ENCODE results near the gene CLSTN3. TPM values are rescaled to one million over a fixed set of nuclear protein-coding genes. Genes with fewer than 3 reads are reported as not detected.

Gene CLSTN3
- total and polyA plus RNA-seq, 2 of the 13 experiments (the other 11 are each of a cell fraction or from before 2014, with no cell fraction given) = 26.2 to 94.1 TPM

- Histone ChIP-seq H3K27me3 (ENCODE audit: control insufficient read depth in 1 of 2, insufficient read depth in 2 of 2, low read length in 2 of 2) (no peaks in the 10 kb centered on the region), H3K4me2 (ENCODE audit: low read depth, low read length) (no peak overlapping the region), H2AFZ (ENCODE audit: low read length) (no peak overlapping the region), H4K20me1 (ENCODE audit: insufficient read depth, low read length) (no peaks in the 10 kb centered on the region), H3K27ac (ENCODE audit: extremely low read length, insufficient read depth, low read length) (no peak overlapping the region), H3K9ac (ENCODE audit: insufficient read depth, low read depth, low read length) (no peak overlapping the region), H3K79me2 (ENCODE audit: insufficient read depth, low read length) (no peaks in the 10 kb centered on the region), H3K4me3 (replicated peaks in 1 of 3; ENCODE audit: insufficient read depth in 1 of 3, low read depth in 2 of 3, low read length in 3 of 3) (no peak overlapping the region), H3K9me3 (ENCODE audit: low read length) (peaks cover 11% of the 10 kb centered on the region), H3K36me3 (replicated peaks in 1 of 2; ENCODE audit: control insufficient read depth in 1 of 2, insufficient read depth in 2 of 2, low read length in 2 of 2) (no peaks in the 10 kb centered on the region), H3K4me1 (ENCODE audit: insufficient read depth, low read length) (no peaks in the 10 kb centered on the region)
- BruUV-seq (replicated peaks) = no TSS peak
- no peak for DNase-seq (ENCODE audit: low spot score)
- POLR2A ChIA-PET = no interaction called here
- TF ChIP-seq CTCF (CRISPR knock-in tag; IDR thresholded peaks at IDR 0.05) (no peak), CEBPB (IDR thresholded peaks at IDR 0.05; ENCODE audit: borderline replicate concordance, low read depth, low read length) (peak; percentile 41; the same call in 1 of the 2 replicates)
- no peak for FAIRE-seq
- CTCF ChIA-PET (ENCODE audit: low intra/inter-chr PET ratio, low total read pairs) = no interaction called here
- 0% methylated on average over 2 of the region's 2 CpGs for whole genome bisulfite sequencing (ENCODE audit: low lambda C conversion rate)
- no peak for ATAC-seq
- intact Hi-C loops (cut with micrococcal nuclease; ENCODE audit: unreplicated experiment) = no loop called here
- in situ Hi-C loops (cut with HindIII; ENCODE audit: extremely low pct_ligation_motif_present, low pct_unique_long_range_greater_than_20kb) = no loop called here
Observed at GRCh38 chr12:7176595-7176994, 46.4 kb downstream of the CLSTN3 start.

- 0% methylated on average over 2 of the region's 2 CpGs for WGBS (ENCODE audit: low lambda C conversion rate)
- no peaks in the 10 kb centered on the region for H3K9me3 ChIP-seq (ENCODE audit: low read length)
- no peak overlapping the region for H2AFZ ChIP-seq (ENCODE audit: low read length)
- CTCF ChIA-PET (ENCODE audit: low intra/inter-chr PET ratio, low total read pairs) = no interaction called here
- ATAC-seq = no peak
- intact Hi-C loops (cut with micrococcal nuclease; ENCODE audit: unreplicated experiment) (no loop called here), in situ Hi-C loops (cut with HindIII; ENCODE audit: extremely low pct_ligation_motif_present, low pct_unique_long_range_greater_than_20kb) (no loop called here)
- no peak overlapping the region for H3K27ac ChIP-seq (ENCODE audit: extremely low read length, insufficient read depth, low read length)
- no peaks in the 10 kb centered on the region for H3K79me2 ChIP-seq (ENCODE audit: insufficient read depth, low read length)
- DNase-seq (ENCODE audit: low spot score) = no peak
- FAIRE-seq = no peak
- POLR2A ChIA-PET = no interaction called here
- H3K4me2 ChIP-seq (ENCODE audit: low read depth, low read length) = no peak overlapping the region
- no peaks in the 10 kb centered on the region for H3K27me3 ChIP-seq (ENCODE audit: control insufficient read depth in 1 of 2, insufficient read depth in 2 of 2, low read length in 2 of 2)
- no peaks in the 10 kb centered on the region for H3K4me1 ChIP-seq (ENCODE audit: insufficient read depth, low read length)
- no peaks in the 10 kb centered on the region for H3K36me3 ChIP-seq (replicated peaks in 1 of 2; ENCODE audit: control insufficient read depth in 1 of 2, insufficient read depth in 2 of 2, low read length in 2 of 2)
- no TSS peak for BruUV-seq (replicated peaks)
- H3K4me3 ChIP-seq (replicated peaks in 1 of 3; ENCODE audit: insufficient read depth in 1 of 3, low read depth in 2 of 3, low read length in 3 of 3) = no peak overlapping the region
- no peaks in the 10 kb centered on the region for H4K20me1 ChIP-seq (ENCODE audit: insufficient read depth, low read length)
- H3K9ac ChIP-seq (ENCODE audit: insufficient read depth, low read depth, low read length) = no peak overlapping the region
- no peak for TF ChIP-seq NCOA5 (CRISPR knock-in tag; IDR thresholded peaks at IDR 0.05)
- no peak for TF ChIP-seq THAP11 (CRISPR knock-in tag; IDR thresholded peaks at IDR 0.05)
- TF ChIP-seq KLF11 (CRISPR knock-in tag; IDR thresholded peaks at IDR 0.05) = no peak
- no peak for TF ChIP-seq DRAP1 (CRISPR knock-in tag; IDR thresholded peaks at IDR 0.05)
- no peak for TF ChIP-seq ZNF251 (CRISPR knock-in tag; IDR thresholded peaks at IDR 0.05)
- TF ChIP-seq CREBL2 (CRISPR knock-in tag; IDR thresholded peaks at IDR 0.05; ENCODE audit: borderline replicate concordance) = no peak
- TF ChIP-seq ZNF776 (CRISPR knock-in tag; IDR thresholded peaks at IDR 0.05) = no peak
- no peak for TF ChIP-seq BHLHE40 (IDR thresholded peaks at IDR 0.05; ENCODE audit: low read length)
- no peak for TF ChIP-seq ZNF788 (CRISPR knock-in tag; IDR thresholded peaks at IDR 0.05; ENCODE audit: borderline replicate concordance)
- no peak for TF ChIP-seq ZNF329 (CRISPR knock-in tag; IDR thresholded peaks at IDR 0.05; ENCODE audit: low read depth)
- no peak for TF ChIP-seq TBL1XR1 (IDR thresholded peaks at IDR 0.05; ENCODE audit: borderline replicate concordance, low read length, partially characterized antibody)
- no peak for TF ChIP-seq FOXP1 (IDR thresholded peaks at IDR 0.05)
- TF ChIP-seq FOXP1 (CRISPR knock-in tag; IDR thresholded peaks at IDR 0.05) = no peak
- TF ChIP-seq ZNF614 (CRISPR knock-in tag; IDR thresholded peaks at IDR 0.05; ENCODE audit: borderline replicate concordance) = no peak
- TF ChIP-seq CTCF (CRISPR knock-in tag; IDR thresholded peaks at IDR 0.05) = no peak
Observed at GRCh38 chr12:7178481-7178880, 48.3 kb downstream of the CLSTN3 start.

Measured in HepG2 (cell line).